GM18517 (cell line): ENCODE data around the gene PPFIBP1.
"Not testable (repeated sequence)": the region's sequence is repeated elsewhere in the genome, so short reads cannot be mapped to it uniquely, and the experiment has no call there.

Experiments used
- ATAC-seq: cut with Tn5 transposase; IDR thresholded peaks from one replicate; pipeline ENCODE4 v1.9.1; 2021; ENCODE audit warnings: mild to moderate bottlenecking, moderate library complexity; ENCODE audit not compliant: unreplicated experiment

Gene PPFIBP1

GRCh38 chr12:27651201-27651600 lies 127.2 kb downstream of the PPFIBP1 start:
- no peak for ATAC-seq

DNA sequence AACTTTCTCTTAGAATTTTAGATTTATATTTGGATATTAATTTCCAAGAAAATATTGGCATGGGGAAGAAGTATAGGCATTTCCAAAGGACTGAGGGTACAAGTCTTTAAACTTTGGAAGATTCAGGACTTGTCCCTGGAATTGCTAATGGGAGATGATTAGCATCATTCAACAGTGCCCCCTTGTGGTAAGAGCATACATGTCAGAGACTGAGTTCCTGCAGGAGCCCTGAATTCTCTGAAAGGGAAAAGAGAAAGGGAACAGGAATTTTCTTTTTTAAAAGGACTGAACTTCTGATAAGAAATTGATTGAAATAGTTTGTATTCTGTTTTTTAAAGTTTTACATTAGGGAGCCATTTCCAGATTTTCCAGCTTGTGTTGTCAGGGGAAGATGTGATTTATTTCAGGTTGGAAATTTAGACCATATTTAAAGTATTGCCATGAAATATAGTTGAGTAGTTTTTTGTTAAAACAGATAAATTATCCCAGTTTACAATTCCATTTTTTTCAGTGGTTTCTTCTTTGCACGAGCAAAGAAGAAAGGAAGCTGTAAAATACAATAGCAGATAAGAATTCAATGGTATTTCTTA lies 128.3 kb downstream of the PPFIBP1 start:
- ATAC-seq, result no peak

DNA sequence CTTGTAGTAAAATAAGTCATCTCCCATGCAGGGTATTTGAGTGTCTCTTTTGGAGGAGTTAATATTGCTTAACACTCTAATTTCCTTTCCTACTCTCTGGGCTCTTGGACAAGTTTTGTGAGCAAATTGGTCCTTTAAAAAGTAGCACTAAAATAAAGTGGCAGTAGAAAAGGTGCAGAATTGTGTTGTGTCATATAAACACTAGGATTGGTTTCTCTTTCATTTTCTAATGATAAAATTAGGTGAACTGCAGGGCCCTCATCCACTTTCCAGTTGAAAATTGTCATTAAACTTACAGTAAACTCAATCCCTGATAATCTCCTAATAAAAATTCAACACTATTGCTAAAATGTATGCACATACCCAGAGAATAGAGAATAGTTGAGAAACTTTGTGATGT lies 129.7 kb downstream of the PPFIBP1 start:
- ATAC-seq, result no peak

DNA sequence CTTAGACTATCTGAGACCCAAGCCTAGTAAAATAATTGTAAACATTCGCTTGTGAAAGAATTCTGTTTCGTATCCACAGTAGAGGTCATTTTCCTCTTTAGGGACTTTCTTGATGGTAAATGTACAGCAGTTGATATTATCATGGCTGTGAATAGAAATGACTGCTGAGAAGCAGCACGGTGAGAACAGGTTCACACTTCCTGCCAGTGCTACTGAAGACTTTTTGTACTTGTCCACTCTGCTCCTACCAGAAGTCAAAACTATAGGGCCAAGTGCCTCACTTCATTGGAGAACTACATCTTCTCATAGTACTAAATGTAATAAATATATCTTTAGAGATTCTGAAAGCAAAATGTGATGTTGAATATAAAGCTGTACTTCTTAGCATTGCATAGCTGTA lies 131.5 kb downstream of the PPFIBP1 start:
- not testable (repeated sequence) for ATAC-seq

DNA sequence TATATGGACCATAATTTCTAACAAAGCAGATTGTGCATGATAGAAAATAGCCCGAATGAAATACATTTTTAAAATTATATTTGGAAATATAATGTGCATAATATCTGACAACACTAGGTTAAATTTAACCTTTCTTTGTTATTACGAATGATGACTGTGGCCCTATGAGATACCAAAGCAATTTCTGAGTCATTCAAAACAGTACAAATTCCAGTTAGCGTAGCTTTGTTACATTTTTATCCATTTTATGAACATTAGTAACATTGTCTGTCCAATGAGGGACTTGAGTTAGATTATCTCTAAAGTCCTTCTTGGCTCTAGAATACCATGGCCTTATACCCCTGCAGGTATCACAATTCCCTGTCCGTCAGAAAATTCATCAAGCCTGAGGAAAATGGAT lies 133.3 kb downstream of the PPFIBP1 start:
- no peak for ATAC-seq

DNA sequence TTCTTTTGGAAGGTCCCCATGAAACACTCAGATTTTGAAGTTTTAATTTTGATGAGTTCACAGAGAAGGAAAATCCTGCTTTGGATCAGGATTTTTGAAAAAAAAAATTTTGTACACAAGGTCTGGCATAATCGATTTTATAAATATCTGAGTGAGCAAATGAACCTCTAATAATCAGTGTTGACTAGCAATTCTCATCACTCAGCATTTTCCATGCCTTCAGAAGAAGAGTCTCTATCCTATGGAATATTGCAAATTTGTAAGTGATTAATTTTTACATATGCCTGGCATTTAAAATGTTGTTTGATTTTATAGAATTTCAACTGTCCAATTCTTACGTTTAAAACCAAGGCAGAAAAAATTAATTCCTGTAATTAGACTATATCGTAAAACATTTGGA lies 141.7 kb downstream of the PPFIBP1 start:
- ATAC-seq, result no peak

DNA sequence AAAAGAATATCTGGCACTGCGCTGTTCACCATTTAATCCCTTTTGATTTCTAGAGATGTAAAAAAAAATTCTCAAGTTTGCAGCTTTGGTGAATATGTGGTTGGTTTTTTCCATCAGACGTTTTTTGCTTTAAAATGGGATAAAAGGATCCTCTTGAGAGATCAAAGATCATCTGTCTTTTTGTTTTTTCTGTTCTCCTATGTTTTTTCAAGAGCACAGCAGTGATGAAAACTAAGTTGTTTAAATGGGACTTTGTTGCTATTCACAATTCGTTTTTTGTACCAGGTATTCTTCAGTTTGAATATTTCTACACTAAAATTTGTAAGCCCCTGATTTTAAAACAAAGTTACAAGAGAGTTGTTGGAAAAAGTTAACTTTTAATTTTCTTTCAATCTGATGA lies 142.5 kb downstream of the PPFIBP1 start:
- ATAC-seq, result no peak

GRCh38 chr12:27667540-27667939 lies 143.5 kb downstream of the PPFIBP1 start:
- ATAC-seq, result no peak

DNA sequence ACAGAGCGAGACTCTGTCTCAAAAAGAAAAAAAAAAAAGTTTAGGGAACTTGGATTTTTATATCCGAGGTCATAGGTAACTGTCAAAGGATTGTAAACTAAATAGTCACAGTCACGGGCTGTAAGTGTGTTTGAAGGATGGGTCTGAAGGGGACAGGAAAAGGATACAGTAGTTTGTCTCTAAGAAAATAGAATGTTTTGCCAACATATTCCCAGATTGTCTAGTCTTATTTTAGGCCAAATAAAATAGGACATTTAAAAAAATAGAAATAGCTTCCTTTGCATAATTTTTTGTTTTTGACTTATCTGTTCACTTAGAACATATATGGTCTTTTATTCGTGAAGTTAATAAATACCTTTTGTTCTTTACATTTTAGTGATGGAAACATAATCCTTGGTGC lies 148.0 kb downstream of the PPFIBP1 start:
- no peak for ATAC-seq

GRCh38 chr12:27672643-27673042 lies 148.6 kb downstream of the PPFIBP1 start:
- no peak for ATAC-seq

DNA sequence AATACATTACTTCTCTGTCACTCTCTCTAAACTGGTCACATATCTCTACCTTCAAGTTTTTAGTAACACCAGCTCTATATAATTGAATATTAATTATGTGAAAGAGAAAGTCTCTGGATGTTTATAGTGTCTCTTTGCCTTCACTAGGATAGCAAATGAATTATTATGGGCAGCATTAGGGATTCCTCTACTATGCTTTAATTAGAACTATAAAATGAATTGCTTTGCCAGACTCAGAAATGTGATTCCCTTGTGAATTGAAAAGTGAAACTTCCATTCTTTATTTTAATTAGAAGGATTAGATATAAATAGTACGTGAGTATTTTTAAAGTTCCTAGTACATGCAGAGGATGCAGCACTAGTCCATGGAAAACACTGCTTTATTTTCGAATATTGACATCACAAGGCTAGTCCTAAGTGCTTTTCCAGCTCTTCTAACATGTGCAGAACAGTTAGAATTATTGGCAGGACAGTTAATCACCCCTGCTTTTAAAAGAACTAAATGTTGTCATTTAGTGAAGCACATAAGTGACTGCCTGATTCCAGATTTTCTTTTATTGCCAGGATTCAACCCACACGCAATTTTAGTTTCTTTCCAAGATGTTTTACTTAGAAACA lies 149.2 kb downstream of the PPFIBP1 start:
- ATAC-seq, result no peak

GRCh38 chr12:27674989-27675388 lies 151.0 kb downstream of the PPFIBP1 start:
- no peak for ATAC-seq

DNA sequence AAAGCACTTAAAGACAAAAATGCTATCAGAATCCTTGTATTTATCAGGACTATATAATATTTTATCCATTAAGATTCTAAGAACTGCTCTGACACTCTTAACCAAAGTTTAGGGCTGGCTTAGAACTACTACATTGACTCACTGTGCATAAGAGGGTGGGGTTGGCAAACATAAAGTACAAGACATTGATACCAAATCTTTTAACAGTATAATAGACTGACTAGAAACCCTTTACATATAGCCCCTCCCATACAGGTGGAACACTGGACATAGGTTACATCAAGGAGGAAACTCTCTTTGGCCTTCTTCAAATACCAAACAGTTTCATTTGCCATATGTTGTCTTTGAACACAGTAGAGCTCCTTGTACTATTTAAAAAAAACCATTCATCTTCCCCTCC lies 156.6 kb downstream of the PPFIBP1 start:
- ATAC-seq, result no peak

DNA sequence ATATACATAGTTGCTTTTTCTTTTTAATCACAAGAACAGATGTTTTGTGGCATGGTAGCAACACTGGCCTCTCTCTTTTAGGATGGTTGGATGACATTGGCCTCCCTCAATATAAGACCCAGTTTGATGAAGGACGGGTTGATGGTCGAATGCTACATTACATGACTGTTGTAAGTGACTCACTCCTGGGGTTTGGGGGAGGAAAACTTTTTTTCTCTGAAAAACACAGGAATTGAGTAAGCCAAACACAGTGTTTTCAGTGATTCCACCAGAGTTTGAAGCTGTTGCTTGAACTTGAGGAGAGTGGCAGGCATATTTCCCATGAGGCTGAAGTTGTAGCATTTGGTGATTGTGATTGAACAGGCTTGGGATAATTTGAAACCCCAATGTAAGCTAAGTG lies 158.5 kb downstream of the PPFIBP1 start:
- ATAC-seq, result no peak

DNA sequence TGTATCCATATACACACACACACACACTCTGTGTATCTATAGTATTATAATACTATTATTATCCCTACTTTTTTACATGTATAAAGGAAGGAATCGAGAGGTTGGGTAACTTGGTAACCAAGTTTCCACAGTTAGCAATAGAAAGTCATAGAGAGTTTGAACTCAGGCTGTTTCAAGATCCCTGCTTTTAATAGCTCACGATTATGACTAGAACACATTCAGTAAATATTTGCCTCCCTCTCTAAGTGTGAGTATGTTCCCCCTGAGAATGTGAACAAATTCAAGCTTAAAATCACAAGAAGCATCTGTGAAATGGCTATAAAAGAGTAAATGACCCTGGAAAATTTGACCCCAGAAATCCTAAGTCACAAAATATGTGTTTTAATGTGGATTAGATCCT lies 161.3 kb downstream of the PPFIBP1 start:
- no peak for ATAC-seq

DNA sequence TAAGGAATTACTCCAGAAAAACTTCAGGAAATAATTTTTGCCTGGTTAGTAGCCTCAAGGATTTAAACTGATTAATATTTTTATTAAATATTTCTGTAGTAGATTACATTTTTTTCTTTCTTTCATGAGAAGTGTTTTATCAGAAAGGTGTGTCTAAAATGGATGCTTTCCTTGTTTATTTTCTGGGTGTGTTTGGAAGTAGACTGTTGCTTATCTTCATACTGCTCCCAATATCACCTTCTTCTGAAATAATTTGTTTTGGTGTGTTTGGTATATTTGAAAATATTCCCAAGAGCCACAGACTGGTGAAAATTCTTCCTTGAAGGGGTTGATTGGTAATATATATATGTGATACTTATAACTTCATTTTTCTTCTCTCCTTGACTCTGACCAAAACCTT lies 162.1 kb downstream of the PPFIBP1 start:
- ATAC-seq, result no peak

GRCh38 chr12:27688671-27689070 lies 164.7 kb downstream of the PPFIBP1 start:
- no peak for ATAC-seq

GRCh38 chr12:27689558-27690180 lies 165.7 kb downstream of the PPFIBP1 start:
- ATAC-seq, result no peak

DNA sequence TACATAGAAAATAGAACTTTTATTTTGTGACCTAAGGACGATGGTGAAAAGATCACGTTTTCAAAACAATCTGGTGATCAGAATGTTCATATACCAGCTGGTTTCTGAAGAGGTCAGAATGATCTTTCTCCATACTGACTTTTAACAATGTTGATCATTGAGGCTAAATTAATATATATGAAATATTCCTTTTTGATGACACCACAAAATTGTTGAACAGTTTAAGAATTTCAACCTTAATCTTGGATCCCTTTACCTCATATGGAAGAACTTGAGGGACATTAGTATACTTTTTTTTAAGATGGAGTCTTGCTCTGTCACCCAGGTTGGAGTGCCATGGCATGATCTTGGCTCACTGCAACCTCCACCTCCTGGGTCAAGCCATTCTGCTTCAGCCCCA lies 169.4 kb downstream of the PPFIBP1 start:
- ATAC-seq, result no peak

GRCh38 chr12:27695556-27696292 lies 171.7 kb downstream of the PPFIBP1 start:
- no peak for ATAC-seq

GRCh38 chr12:27696293-27696652 lies 172.3 kb downstream of the PPFIBP1 start, which contains the start of gene REP15:
TSS of gene REP15 (plus strand) at chr12:27696447. CDS start at chr12:27696563, 116 bp downstream.
- no peak for ATAC-seq
